Epithelial cell of esophagus (primary cell): Measurements from ENCODE around the gene TRIM46.

Source experiments
- DNase-seq: peaks from one replicate; pipeline ENCODE4 v3.0.0; 2010; ENCODE audit warnings: low read depth
- H3K4me3 ChIP-seq: 2 replicates; pipeline ENCODE4 v1.5.1; 2011; ENCODE audit warnings: mild to moderate bottlenecking, low read length, control low read depth
- TF ChIP-seq, protein P1 (sequence below): IDR thresholded peaks from 2 replicates; pipeline ENCODE4 v1.5.1; 2011; ENCODE audit warnings: low read depth, mild to moderate bottlenecking, low read length, control low read depth, inconsistent platforms; ENCODE audit not compliant: insufficient read depth; ENCODE audit errors: missing control alignments

Gene TRIM46, protein sequence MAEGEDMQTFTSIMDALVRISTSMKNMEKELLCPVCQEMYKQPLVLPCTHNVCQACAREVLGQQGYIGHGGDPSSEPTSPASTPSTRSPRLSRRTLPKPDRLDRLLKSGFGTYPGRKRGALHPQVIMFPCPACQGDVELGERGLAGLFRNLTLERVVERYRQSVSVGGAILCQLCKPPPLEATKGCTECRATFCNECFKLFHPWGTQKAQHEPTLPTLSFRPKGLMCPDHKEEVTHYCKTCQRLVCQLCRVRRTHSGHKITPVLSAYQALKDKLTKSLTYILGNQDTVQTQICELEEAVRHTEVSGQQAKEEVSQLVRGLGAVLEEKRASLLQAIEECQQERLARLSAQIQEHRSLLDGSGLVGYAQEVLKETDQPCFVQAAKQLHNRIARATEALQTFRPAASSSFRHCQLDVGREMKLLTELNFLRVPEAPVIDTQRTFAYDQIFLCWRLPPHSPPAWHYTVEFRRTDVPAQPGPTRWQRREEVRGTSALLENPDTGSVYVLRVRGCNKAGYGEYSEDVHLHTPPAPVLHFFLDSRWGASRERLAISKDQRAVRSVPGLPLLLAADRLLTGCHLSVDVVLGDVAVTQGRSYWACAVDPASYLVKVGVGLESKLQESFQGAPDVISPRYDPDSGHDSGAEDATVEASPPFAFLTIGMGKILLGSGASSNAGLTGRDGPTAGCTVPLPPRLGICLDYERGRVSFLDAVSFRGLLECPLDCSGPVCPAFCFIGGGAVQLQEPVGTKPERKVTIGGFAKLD

DNA sequence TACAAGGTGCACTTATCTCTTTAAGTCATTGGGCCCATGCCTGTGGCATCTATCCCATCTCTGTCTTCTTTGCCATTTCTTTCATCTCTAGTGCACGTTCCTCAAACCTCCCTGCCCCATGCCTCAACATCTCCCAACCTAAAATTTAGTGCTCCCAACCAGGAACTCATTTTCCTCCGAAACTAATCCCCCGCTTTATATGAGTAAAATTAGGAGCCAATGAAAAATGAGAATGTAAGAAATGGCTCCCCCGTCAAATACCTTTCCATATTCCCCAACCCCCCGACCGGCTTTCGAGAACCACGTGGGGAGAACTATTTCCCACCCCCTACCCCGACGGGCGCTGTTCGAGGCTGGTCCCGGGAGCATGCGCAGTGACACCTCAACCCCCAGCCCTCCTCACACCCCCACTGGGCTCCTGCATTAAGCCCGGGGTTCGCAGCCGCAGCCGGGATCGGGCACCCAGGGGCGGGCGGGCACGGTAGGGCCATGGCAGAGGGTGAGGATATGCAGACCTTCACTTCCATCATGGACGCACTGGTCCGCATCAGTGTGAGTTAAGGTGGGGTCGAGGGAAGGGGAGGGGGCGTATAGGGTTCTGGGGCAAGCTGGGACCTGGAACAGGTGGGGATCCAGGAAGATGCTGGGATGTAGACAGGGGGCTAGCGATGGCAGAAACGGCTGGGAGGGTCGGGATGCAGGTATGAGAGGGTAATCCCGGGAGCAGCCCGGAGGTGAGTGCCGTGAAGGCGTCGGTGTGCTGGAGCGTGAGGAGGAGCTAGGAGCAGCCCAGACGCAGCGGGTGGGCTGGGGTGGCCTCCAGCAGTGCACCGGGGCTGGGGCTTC, at the start of gene TRIM46:
TRIM46 (plus strand) TSS at position 372 of the 846 bp plus-strand sequence; CDS start at position 490, 118 bp downstream.
- peak; percentile 40 for DNase-seq
- H3K4me3 ChIP-seq: peak within 1 kb of the TSS; percentile 97

DNA sequence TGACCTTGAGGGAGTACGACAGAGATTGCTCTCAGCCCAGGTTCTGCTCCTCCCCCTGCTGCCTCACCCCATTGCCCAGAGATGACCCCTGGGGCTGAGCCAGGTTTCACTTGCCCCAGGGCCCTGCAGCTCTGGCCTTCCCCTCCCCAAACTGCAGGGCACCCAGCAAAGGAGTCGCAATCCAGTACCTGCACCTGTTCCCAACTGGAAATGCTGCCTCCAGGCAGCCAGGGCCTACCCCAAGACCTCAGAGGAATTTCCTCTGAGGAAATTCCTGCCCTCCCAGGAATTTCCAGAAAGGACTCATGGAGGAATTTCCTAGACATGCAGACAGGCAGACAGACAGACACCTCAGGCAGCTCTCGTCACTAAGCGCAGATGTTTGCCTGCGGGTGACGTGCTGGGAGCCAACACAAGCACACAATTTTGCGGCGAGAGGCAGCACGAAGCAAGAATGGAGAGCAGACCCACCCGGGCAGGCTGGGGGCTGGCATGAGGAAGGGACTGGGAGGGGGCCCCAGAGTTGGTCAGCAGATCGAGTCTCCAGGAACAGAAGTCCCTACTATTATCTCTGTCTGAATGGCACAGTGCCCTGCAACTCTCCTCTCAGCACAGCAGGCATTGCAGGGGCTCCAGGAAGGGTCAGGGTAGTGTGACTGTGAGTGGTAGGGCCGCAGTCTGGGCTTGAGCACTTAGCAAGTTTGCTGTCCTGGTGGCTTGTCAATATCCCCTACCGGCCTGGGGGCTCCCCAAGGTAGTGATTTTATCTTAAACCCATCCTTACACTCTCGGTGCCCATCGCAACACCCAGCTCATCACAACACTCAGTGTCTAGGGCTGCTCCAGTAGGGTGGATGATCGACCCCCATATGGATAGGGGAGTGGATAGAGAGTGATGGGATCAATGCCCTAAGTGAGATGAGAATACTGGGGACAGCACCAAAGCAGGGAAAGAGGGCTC, 48.9 kb upstream of the TRIM46 start:
- peak; percentile 92 for DNase-seq
- TF ChIP-seq, protein P1, sequence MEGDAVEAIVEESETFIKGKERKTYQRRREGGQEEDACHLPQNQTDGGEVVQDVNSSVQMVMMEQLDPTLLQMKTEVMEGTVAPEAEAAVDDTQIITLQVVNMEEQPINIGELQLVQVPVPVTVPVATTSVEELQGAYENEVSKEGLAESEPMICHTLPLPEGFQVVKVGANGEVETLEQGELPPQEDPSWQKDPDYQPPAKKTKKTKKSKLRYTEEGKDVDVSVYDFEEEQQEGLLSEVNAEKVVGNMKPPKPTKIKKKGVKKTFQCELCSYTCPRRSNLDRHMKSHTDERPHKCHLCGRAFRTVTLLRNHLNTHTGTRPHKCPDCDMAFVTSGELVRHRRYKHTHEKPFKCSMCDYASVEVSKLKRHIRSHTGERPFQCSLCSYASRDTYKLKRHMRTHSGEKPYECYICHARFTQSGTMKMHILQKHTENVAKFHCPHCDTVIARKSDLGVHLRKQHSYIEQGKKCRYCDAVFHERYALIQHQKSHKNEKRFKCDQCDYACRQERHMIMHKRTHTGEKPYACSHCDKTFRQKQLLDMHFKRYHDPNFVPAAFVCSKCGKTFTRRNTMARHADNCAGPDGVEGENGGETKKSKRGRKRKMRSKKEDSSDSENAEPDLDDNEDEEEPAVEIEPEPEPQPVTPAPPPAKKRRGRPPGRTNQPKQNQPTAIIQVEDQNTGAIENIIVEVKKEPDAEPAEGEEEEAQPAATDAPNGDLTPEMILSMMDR: no peak

More for the DNA sequence above, at the start of gene TRIM46:
- TF ChIP-seq, protein P1: no peak

DNA sequence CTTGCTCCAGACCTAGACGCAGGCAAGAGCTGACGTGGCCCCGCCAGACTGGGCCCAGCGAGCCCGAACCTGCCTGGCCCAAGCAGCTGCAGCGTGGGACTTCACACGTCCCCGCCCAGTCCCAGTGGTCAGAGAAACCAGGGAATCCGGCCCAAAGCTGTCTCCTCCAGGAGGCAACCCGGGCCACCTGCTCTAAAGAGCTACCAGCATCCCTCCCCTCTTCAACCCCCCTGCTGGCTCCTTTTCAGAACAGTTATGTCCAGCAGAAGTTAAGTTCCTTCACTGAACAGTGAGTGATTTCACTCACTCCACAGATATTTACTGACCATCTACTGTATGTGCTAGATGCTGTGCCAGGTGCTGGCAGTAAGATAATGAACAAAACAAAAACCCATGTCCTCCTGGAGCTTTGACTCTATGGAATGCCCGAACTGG, 48.1 kb upstream of the TRIM46 start:
- no peak overlapping the region for H3K4me3 ChIP-seq
- TF ChIP-seq, protein P1: peak; percentile 10
- DNase-seq: peak; percentile 93

More for the DNA sequence above, 48.9 kb upstream of the TRIM46 start:
- no peak overlapping the region for H3K4me3 ChIP-seq

DNA sequence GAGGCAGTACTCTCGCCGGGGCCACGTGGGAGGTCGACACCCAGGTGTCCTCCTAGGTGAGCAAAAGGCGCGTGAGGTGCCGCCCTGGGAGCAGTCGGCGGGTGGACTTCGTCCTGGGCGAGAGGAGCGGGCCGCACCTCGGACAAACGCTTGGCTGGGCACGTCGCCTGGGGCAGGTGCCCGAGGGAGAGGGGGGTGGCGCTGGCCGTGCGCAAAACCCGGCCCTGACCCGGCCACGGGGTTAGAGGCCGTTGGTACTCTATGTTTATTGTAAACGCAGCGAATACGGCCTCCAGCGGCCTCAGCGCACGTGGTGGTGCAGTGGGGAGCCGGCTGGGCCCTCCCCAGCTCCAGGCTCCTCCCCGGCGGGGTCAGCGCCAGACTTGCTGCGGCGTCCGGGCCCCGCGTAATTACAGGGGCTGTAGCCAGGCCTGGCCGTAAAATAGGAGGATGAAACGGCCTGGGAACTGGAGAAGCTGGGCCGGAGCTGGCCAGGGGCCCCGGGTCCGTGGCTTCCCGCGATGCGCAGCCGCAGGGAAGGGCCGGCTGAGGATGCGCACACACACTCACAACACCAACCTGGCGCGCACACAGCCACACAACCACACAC, 47.6 kb upstream of the TRIM46 start:
- DNase-seq: peak; percentile 48
- H3K4me3 ChIP-seq: peak overlapping the region; percentile 96
- TF ChIP-seq, protein P1: no peak

DNA sequence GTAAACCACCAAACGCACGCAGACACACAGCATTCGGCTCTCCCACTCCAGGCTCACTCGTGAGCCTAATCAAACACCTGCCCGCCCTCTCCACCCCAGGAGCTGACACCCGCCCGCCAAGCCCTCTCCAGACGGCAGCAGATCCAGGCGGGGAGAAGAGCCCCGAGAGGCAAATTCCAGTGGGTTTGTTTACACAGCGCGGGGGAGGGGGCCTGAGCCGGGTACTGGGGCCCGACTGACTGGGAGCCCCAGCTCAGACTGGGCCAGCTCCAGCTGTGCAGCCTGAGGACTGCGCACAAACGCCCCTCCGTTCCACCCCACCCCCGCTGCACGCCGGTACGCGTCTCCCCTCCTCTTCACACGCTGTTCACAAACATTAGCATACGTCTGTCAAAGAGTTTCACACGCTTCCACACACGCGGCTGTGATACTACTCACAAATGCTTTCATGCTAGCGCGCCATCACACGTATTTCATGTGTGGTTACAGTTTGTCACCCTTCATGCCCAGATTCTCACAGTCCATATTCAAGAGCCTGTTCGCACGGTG, 47.0 kb upstream of the TRIM46 start:
- peak; percentile 73 for DNase-seq
- TF ChIP-seq, protein P1: no peak
- peak overlapping the region; percentile 96 for H3K4me3 ChIP-seq
